Neural cell (in vitro differentiated cells): ENCODE results near the gene PTPN9.

Experiments used
- POLR2AphosphoS5 ChIP-seq: IDR thresholded peaks from 2 replicates; pipeline ENCODE4 v1.6.1; 2012
- TF ChIP-seq, protein P1 (sequence below): fragments of 450-650 bp; IDR thresholded peaks from 2 replicates; pipeline ENCODE4 v1.5.1; 2014; ENCODE audit warnings: antibody characterized with exemption, mild to moderate bottlenecking, moderate library complexity; ENCODE audit not compliant: poor library complexity, severe bottlenecking

GRCh38 chr15:75583701-75584100 lies 4.6 kb upstream of the PTPN9 start:
- TF ChIP-seq, protein P1, sequence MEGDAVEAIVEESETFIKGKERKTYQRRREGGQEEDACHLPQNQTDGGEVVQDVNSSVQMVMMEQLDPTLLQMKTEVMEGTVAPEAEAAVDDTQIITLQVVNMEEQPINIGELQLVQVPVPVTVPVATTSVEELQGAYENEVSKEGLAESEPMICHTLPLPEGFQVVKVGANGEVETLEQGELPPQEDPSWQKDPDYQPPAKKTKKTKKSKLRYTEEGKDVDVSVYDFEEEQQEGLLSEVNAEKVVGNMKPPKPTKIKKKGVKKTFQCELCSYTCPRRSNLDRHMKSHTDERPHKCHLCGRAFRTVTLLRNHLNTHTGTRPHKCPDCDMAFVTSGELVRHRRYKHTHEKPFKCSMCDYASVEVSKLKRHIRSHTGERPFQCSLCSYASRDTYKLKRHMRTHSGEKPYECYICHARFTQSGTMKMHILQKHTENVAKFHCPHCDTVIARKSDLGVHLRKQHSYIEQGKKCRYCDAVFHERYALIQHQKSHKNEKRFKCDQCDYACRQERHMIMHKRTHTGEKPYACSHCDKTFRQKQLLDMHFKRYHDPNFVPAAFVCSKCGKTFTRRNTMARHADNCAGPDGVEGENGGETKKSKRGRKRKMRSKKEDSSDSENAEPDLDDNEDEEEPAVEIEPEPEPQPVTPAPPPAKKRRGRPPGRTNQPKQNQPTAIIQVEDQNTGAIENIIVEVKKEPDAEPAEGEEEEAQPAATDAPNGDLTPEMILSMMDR = no peak
- TF ChIP-seq POLR2AphosphoS5 = no peak
